Astrocyte (in vitro differentiated cells and primary cell): Measurements from ENCODE around the gene LINS1.

Source experiments
- EZH2 ChIP-seq: IDR thresholded peaks from 2 replicates; pipeline ENCODE4 v1.6.1; 2012; ENCODE audit warnings: mild to moderate bottlenecking, low read length, inconsistent platforms; ENCODE audit not compliant: insufficient read depth
- TF ChIP-seq, protein P1 (sequence below): IDR thresholded peaks from 2 replicates; pipeline ENCODE4 v1.5.1; 2011; ENCODE audit warnings: low read depth, mild to moderate bottlenecking, inconsistent platforms, low read length, moderate library complexity; ENCODE audit not compliant: insufficient read depth

- TF ChIP-seq, protein P1, sequence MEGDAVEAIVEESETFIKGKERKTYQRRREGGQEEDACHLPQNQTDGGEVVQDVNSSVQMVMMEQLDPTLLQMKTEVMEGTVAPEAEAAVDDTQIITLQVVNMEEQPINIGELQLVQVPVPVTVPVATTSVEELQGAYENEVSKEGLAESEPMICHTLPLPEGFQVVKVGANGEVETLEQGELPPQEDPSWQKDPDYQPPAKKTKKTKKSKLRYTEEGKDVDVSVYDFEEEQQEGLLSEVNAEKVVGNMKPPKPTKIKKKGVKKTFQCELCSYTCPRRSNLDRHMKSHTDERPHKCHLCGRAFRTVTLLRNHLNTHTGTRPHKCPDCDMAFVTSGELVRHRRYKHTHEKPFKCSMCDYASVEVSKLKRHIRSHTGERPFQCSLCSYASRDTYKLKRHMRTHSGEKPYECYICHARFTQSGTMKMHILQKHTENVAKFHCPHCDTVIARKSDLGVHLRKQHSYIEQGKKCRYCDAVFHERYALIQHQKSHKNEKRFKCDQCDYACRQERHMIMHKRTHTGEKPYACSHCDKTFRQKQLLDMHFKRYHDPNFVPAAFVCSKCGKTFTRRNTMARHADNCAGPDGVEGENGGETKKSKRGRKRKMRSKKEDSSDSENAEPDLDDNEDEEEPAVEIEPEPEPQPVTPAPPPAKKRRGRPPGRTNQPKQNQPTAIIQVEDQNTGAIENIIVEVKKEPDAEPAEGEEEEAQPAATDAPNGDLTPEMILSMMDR = no peak
- no peak for TF ChIP-seq EZH2
Measured at GRCh38 chr15:100559330-100559729, 42.7 kb downstream of the LINS1 start.
